ENCODE data around the gene VTI1A.
"Not testable (repeated sequence)": the region's sequence is repeated elsewhere in the genome, so short reads cannot be mapped to it uniquely, and the experiment has no call there.

The VTI1A gene

GRCh38 chr10:112731450-112731849, 284.4 kb downstream of the VTI1A start:
- DNase-seq, result not testable (repeated sequence)

- no peak for DNase-seq
These were observed 285.4 kb downstream of the VTI1A start for GRCh38 chr10:112732277-112732921.

GRCh38 chr10:112735041-112735695, 288.2 kb downstream of the VTI1A start:
- DNase-seq, result no peak

- DNase-seq, result no peak
These were observed 291.9 kb downstream of the VTI1A start for GRCh38 chr10:112738606-112739591.

- DNase-seq, result no peak
These were observed 292.8 kb downstream of the VTI1A start for GRCh38 chr10:112739592-112740353.

- no peak for DNase-seq
These were observed 294.9 kb downstream of the VTI1A start for GRCh38 chr10:112741830-112742402.

- DNase-seq, result peak in 1 of 2 donors; percentile 71
These were observed 297.4 kb downstream of the VTI1A start for GRCh38 chr10:112744181-112745096.

GRCh38 chr10:112746329-112746728, 299.3 kb downstream of the VTI1A start:
- no peak for DNase-seq

GRCh38 chr10:112750427-112751167, 303.6 kb downstream of the VTI1A start:
- DNase-seq, result no peak

- DNase-seq, result no peak
These were observed 304.6 kb downstream of the VTI1A start for GRCh38 chr10:112751651-112752050.

- no peak for DNase-seq
These were observed 305.3 kb downstream of the VTI1A start for GRCh38 chr10:112752288-112752687.

- peak in 1 of 2 donors; percentile 28 for DNase-seq
These were observed 307.0 kb downstream of the VTI1A start for GRCh38 chr10:112753961-112754411.

- no peak for DNase-seq
These were observed 308.6 kb downstream of the VTI1A start for GRCh38 chr10:112755446-112756234.

GRCh38 chr10:112756235-112756527, 309.2 kb downstream of the VTI1A start:
- DNase-seq, result no peak

GRCh38 chr10:112758961-112759360, 311.9 kb downstream of the VTI1A start:
- DNase-seq, result no peak

- no peak for DNase-seq
These were observed 312.5 kb downstream of the VTI1A start for GRCh38 chr10:112759496-112759895.

- DNase-seq, result no peak
These were observed 314.2 kb downstream of the VTI1A start for GRCh38 chr10:112761256-112761655.

- no peak for DNase-seq
These were observed 317.0 kb downstream of the VTI1A start for GRCh38 chr10:112763916-112764520.

- DNase-seq, result no peak
These were observed 318.8 kb downstream of the VTI1A start for GRCh38 chr10:112765717-112766235.

Measured in bone marrow (tissue), 2 donors.